HG03354 (cell line): ENCODE results near the gene MAN1C1.
"Not testable (repeated sequence)": the region's sequence is repeated elsewhere in the genome, so short reads cannot be mapped to it uniquely, and the experiment has no call there.

ENCODE experiments used
- ATAC-seq: cut with Tn5 transposase; IDR thresholded peaks from one replicate; pipeline ENCODE4 v1.9.1; 2021; ENCODE audit warnings: mild to moderate bottlenecking; ENCODE audit not compliant: unreplicated experiment, poor library complexity, severe bottlenecking

Gene MAN1C1

DNA sequence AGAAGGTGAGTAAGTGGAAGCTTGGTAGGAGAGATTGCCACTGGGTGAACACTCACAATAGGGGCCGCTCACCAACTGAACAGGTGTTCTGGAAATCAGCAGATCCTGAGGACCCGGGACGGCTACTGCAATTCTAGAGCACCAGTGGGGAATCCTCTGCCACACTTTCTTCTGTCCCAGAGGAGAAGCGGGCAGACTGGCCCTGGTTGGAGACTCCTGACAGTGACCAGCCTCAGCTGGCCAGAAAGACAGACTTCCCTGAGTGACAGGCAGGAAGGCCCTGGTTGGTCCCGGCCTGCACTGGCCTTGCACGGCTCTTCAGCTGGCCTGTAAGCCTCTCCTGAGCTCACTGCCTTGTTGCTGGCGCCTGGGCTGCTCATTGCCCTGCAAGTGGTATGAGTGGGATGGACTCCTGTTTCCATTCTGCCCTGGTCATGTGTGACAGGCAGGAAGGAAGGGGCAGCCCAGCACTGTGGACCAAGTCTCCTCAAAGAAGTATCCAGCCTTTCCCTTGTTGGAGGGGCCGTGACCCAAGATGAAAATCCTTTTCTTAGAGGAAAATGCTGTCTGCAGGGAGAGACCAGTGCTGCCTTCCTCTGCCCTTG is 34.5 kb downstream of the MAN1C1 start:
- no peak for ATAC-seq

DNA sequence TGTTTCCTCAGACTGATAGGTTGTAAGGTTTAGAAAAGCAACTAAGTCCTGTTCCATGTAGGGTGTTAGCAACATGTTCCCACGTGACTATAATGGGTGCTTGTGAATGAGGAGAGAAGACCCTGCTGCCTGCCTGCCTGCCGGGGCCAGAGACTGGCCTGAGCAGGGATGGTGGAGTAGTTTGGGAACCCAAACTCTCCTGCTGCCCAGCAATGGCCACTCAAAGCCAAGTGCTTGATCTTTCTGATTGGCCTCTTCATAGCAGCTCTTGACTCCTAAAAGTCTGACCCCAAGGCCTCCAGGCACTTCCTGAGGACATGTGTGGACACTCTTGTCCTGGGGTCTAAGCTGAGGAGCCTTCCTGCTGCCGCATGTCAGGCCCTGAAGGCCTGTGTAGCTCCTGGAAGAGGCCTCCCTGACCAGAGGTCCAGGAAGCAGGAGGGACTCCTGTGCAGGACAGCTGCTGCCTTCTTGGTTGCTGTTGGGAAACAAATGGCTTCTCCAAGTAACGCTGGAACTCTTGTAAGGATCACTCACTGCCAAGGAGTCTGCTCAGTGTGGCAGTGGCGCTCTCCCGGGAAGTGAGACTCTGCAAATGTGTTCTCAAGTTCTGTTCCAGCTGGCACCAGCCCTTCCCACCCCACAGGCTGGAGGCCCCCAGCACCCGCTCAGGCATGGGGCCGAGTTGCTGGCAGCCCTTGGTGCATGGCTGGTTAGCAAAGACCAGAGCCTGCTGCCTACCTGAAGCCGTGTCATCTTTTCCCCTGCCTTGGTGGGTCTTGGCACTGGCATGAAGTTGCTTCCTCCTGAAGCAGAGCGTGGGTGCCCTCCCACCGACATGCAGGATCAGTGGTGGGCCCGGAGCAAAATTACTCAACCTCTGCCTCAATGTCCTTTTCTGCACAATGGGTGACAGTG is 35.5 kb downstream of the MAN1C1 start:
- ATAC-seq = no peak

DNA sequence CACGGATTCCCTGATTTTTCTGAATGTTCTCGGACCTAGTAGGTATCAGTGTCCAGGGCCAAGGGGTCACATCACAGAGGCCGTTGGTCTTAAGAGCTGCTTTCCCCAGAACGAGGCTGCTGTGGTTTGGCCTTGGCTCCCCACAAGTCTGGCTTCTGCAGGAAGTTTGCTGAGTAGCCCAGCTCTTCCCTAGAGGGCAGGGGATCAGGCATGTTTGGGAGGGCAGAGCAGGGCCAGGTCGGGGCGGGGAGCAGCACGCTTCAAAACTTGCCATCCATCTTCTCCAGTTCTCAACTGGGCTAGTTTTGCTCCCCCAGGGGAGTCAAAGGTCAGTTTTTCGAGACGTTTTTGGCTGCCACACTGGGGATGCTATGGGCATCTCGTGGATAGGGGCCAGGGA is 37.0 kb downstream of the MAN1C1 start:
- ATAC-seq = no peak

DNA sequence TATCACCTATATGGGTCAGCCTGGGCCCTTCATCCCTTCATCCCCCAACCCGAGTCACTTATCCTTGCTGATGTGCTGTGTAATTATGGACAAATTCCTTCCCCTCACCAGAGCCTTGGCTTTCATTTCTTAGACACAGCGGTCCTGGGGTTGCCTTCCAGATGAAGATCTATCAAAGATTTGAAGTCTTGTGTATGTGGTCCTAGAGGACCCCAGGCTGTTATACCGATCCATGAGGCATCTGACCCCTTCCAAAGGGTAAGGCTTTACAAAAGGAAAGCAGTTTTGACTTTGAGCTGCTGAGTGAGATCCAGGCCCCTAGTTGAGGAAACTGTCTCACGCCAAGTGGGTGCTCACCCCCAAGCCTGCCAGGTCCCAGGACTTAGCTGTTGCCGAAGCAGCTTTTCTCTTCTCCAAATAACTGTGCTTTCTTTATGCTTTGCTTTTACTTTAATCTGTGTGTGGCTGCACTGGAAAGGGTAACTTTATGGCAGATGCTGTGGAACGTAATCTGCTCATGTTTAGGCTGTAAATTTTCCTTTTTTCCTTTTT is 37.6 kb downstream of the MAN1C1 start:
- ATAC-seq = no peak

DNA sequence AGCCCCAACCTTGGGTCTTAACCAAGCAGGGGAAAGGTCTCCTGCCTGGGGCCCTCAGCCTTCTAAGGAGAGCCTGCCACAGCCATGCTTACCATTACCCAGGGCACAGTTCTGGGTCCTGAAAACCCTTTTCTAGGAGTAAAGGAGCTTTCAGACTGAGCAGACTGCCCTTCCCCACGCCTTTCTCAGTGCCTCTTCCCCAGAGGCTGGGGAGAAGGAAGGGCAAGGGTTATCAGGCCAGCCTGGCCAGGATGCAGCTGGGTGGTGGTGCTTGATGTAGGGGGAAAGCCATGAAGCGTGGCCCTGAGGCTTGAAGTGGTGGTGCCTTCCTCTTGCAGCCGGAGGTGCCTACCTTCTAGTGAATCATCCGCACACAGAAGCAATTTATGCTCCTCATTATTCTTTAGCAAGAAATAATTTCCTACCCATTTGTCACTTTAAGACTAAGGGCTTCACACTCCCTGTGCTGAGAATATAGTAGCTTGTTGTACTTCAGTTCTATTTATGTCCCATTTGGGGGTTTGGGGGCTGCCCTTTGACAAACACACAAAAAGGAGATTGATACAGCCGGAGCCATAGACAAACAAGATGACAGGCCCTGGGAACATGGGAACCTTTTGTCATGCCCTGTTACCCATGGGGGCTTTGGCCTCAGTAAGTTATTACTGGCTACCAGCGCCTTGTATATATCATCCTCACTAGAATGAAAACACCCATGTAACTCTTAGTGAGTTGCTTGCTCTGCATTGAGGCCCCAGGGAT is 40.7 kb downstream of the MAN1C1 start:
- ATAC-seq = no peak

DNA sequence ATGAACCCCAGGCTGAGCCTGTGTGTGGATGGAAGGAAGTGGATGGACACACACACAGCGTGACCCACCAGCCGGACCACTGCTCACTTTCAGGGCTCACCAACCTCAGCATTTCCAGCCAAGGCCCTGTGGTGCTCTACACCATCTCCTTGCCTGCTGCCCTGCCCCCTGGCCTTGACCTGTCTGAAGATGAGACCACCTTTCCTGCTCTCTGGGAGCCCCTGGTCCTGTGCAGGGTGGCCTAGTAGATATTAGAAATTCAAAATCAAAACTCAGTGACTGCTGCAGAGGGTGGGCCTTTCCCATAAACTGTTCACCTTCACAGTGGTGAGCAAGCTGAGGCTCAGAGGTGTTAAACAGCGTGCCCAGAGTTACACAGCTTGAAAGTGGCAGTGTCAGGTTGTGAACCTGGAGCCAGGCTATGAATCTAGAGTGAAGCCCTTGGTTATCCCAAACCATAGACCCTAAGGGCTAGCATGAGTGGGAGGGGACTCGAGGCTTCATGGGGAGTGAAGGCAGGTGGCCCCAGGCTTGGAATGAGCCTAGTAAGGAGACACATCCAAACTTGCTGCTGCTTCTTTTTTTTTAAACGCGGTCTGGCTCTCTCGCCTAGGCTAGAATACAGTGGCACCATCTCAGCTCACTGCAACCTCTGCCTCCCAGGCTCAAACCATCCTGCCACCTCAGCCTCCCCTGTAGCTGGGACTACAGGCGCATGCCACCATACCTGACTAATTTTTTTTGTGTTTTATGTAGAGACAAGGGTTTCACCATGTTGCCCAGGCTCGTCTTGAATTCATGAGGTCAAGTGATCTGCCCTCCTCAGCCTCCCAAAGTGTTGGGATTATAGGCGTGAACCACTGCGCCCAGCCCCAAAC is 41.5 kb downstream of the MAN1C1 start:
- ATAC-seq = no peak

DNA sequence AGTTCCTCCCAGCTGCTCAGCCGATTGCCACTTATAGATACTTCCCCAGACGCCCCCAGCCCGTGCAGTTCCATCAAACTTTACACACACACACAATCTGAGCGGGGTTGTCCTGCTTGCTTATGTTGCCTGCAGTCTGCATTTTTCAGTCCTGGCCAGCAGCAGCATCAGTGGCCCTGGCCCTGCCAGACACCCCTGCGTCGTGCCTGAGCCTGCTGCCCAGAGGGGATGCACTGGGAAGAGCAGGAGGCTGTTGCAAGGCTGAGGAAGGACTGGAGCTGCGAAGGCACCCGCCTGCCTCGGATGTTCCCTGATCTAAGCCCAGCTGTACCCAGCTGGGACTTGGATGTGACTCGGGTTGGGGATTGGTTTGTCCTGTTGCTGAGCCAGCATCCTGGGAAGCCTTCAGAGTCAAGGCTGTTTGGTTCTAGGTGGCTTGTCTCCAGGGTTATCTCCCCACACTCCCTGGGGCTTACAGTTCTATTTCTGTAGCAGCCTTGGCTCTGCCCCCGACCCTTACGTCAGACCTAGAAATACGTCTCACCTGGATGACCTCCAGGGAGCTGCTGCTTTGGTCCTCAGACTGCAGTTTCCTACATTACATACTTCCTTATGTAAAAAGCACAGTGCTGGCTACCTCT is 42.3 kb downstream of the MAN1C1 start:
- no peak for ATAC-seq

DNA sequence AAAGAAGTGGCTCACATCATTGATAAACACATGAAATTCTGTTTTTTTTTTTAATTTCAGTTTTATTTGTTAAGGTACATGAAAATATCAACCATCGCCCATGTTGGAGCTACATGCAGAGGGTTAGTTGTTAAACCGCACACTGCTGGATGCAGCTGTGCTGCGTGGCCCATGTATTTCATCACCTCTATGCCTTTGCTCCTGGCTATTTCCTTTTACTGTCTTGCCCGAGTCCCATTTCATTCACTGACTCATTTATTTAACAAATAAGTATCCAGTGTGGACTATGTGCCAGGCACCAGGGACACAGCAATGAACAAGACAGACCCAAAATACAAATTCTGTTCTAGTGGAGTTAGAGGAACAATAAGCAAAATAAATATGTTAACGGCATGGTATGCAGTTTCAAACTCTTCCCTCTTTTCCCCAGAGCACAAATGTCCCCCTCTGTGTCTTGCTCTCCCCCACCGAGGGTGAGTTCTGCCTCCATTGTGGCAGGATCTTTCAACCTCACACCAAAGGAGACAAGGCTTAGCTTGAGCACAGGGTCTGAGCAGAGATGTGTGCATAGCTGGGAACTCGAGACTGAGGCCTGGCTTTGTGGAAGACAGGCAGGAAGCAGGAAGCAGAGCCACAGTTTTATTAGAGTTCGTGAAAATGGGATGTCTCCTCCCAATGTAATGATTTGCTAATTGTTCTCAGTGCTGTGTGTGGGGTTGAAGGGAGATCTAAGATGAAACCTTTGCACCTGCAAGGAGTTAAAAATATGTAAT is 44.6 kb downstream of the MAN1C1 start:
- no peak for ATAC-seq

DNA sequence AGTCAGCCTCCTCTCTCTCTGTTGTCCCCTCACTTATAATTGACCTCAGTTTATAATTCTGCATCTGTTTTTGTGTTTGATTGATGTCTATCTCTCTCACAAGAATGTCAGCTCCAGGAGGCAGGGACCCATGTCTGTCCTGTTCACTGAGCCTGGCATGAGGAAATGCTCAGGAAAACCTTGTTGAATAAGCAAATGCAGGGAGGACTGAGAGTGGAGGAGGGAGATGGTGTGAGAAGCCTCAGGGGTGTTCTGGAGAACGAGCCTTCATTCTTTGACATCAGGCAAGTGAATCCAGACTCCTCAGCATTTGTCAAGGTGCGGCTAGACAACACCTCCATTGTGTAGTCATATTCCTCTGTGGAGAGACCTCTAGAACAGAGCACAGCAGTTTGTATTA is 45.5 kb downstream of the MAN1C1 start:
- ATAC-seq = no peak

DNA sequence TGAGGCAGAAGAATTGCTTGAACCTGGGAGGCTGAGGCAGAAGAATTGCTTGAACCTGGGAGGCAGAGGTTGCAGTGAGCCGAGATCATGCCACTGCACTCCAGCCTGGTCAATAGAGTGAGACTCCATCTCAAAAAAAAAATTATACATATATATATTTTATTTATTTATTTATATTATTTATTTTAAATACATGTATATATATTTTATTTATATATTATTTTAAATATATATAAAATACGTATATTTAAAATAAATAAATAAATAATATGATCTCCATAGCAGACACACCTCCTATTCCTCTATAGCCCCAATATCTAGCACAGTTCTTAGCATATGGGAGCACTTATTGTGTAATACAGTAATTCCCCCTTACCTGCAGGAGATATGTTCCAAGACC is 46.4 kb downstream of the MAN1C1 start:
- not testable (repeated sequence) for ATAC-seq

DNA sequence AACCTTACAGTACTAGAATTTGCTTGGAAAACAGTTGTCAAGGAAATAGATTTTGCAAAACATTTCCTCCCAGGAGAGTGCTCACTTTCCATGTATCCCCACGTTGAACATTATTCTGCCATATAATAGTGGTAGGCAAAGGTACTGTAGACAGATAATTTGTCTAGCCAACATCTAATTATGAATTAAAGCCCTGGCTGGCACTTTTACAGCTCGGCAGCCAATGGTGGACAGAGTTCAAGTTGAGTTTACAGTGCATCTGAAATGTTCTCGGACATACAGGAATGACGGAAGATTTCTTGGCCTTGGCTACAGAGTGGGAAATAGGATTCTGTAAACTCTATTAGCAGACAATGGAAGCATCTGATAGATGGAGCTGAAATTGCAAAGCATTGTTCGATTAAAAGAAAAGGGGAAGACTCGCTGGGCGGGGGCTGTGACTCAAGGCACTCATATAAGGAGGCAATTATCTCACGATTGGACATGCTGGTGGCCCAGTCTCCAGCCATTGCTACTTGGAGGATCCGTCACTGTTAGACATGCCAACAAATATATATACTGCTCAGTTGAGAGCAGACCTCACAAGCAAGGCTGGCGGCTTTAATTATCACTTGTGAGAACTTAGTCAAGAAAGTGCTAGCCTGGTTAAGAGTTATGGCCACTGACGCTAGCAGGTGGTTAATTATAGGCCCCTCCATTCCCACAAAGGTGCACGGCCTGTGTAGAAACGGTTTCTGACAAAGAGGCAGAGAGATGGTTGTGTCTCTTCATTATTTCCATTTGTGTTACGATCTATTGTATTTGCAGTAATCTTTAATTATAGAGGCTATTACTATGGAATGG is 48.0 kb downstream of the MAN1C1 start:
- ATAC-seq = no peak

DNA sequence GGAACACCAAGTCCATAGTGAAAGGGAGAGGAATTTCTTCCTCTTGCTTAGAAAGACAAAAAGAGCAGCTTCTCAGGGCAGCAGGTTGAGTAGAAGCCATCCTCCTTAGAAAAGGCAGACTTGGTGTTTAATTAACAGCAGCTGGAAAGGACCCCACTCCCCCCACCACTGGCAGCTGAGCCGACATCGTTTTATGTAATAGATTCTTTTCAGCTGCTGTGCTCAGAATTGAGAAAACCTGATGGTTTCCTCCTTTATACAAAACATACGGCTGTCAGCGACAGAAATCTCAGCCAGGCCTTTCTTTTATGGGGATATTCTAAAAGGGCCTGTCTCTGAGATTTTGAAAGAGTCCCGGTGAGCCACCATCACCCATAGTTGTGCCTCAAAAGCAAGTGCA is 49.9 kb downstream of the MAN1C1 start:
- no peak for ATAC-seq

DNA sequence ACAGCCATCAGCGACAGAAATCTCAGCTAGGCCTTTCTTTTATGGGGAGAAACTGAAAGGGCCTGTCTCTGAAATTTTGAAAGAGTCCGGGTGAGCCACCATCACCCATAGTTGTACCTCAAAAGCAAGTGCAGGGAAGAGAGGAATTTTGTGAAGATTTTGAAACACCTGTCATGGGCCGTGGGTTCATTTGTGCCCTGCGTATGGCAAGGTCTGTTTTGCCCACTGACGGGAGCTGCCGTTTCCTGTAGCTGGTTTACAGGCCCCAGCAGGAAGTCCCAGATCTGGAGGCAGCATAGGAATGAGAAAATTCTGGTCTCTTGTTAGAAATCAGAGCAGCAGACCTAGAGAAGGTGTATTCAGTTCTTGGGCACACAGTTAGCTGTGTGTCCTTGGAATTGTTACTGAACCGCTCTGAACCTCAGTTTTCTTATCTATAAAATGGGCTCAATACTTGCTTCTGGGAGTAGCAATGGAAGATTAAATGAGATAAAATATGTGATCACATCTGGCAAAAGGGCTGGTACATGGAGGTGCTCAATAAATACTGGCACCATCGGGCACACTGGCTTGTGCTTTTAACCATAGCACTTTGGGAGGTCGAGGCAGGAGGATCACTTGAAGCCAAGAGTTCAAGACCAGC is 52.5 kb downstream of the MAN1C1 start:
- no peak for ATAC-seq

DNA sequence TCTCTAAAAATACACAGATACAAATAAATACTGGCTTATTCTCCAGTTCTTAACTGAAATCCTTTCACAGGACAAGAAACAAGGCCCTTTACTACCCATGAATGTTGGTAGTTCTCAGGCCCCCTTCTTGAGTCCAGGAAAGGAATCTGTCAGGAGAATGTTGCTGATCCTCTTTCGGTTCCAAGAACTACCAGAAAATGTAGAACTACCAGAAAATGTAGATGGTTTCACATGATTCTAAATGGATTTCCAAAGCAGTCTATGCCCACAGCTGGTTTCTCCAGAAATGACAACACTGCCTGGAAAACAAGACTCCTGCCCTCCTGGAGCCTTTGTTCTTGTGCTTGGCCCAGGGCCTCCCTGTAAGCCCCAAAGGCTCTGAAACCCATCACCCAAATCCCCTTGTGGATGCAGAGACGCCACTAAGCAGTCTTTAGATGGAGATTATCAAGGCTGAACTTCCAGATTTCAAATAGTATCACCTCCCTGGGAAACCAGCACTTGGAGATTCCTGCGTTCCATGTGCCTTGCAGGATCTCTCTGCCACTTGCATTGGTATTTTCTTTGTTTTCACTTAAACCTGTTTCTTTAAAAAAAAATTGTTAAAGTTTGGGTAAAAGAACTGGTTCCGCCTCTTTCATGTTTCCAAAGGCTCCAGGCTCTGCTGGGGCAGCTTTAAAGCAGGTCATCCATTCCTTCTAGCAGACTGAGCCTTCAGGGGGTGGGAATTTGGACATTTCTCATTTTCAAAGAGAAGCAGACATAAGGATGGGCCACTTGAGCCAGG is 53.4 kb downstream of the MAN1C1 start:
- ATAC-seq = no peak

DNA sequence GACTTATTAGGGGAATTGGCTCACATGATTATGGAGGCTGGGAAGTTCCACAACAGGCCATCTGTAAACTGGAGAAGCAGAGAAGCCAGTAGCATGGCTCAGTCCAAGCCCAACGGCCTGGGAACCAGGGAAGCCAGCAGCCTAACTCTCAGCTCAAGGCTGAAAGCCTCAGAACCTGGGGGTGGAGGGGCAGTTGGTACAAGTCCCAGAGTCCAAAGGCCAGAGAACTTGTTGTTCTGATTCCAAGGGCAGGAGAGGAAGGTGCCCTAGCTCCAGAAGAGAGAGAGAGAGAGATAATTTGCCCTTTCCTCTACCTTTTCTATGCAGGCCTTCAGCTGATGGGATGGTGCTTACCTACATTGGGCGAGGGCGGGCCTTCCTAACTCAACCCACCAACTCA is 55.3 kb downstream of the MAN1C1 start:
- no peak for ATAC-seq

DNA sequence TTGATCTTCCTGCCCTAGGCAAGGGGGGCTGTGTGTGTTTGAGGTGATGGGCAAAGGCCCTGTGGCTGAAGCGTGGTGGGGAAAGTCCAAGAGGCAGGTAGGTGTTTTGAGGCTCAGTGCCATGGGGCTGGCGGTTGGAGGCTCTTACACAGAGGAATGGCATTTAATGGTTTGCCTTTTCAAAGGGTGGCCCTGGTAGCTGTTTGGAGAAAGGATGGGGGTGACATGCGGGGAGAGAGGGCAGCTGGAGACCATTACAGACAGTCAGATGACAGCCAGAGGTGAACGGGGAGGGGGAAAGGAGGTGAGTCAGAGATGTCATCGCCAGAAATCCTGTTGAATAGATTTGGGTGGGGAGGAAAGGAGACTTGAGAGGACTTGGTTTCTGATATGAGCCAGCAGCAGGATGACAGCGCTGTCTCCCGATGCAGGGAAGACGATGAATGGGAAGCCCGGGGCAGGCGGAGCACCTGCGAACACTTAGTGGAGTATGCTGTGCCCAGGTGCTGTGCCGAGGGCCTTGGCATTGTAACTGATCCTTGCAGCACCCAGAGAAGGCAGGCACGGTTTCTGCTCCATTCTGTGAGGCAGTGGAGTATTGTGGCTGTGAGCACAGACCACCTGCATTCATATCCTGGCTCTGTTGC is 56.3 kb downstream of the MAN1C1 start:
- ATAC-seq = no peak
